GM19099 (cell line): Measurements from ENCODE around the gene MON2.

Experiments used
- POLR2A ChIP-seq: IDR thresholded peaks from 3 replicates; pipeline ENCODE4 v1.6.1; 2011; ENCODE audit warnings: low read depth; ENCODE audit not compliant: insufficient read length; ENCODE audit errors: extremely low read depth

The MON2 gene

GRCh38 chr12:62618930-62619329 is 152.3 kb downstream of the MON2 start:
- no peak for TF ChIP-seq POLR2A

GRCh38 chr12:62621101-62621638 is 154.5 kb downstream of the MON2 start:
- TF ChIP-seq POLR2A = no peak

- no peak for TF ChIP-seq POLR2A
Observed at GRCh38 chr12:62622177-62622576, 155.6 kb downstream of the MON2 start.

- no peak for TF ChIP-seq POLR2A
Observed at GRCh38 chr12:62625228-62625627, 158.6 kb downstream of the MON2 start.

- no peak for TF ChIP-seq POLR2A
Observed at GRCh38 chr12:62627181-62627580, 160.6 kb downstream of the MON2 start.

- TF ChIP-seq POLR2A = no peak
Observed at GRCh38 chr12:62629413-62629812, 162.8 kb downstream of the MON2 start.

- TF ChIP-seq POLR2A = no peak
Observed at GRCh38 chr12:62629971-62630739, 163.5 kb downstream of the MON2 start.

- no peak for TF ChIP-seq POLR2A
Observed at GRCh38 chr12:62631471-62632410, 165.1 kb downstream of the MON2 start.

- TF ChIP-seq POLR2A = no peak
Observed at GRCh38 chr12:62632411-62632918, 165.8 kb downstream of the MON2 start.

- TF ChIP-seq POLR2A = no peak
Observed at GRCh38 chr12:62635649-62636048, 169.0 kb downstream of the MON2 start.

GRCh38 chr12:62637679-62638078 is 171.1 kb downstream of the MON2 start:
- no peak for TF ChIP-seq POLR2A

- no peak for TF ChIP-seq POLR2A
Observed at GRCh38 chr12:62640910-62641448, 174.4 kb downstream of the MON2 start.

GRCh38 chr12:62642486-62642885 is 175.9 kb downstream of the MON2 start:
- no peak for TF ChIP-seq POLR2A

GRCh38 chr12:62643486-62643885 is 176.9 kb downstream of the MON2 start:
- no peak for TF ChIP-seq POLR2A

- TF ChIP-seq POLR2A = no peak
Observed at GRCh38 chr12:62646566-62646965, 179.9 kb downstream of the MON2 start.

- no peak for TF ChIP-seq POLR2A
Observed at GRCh38 chr12:62647586-62647985, 181.0 kb downstream of the MON2 start.
